Measurements from ENCODE around the gene GPR18. TPM values are rescaled to one million over a fixed set of nuclear protein-coding genes. Genes with fewer than 3 reads are reported as not detected.

GPR18 gene
- total and polyA plus RNA-seq, 12 donors: 0.03 to 0.78 TPM; not detected in 10

DNA sequence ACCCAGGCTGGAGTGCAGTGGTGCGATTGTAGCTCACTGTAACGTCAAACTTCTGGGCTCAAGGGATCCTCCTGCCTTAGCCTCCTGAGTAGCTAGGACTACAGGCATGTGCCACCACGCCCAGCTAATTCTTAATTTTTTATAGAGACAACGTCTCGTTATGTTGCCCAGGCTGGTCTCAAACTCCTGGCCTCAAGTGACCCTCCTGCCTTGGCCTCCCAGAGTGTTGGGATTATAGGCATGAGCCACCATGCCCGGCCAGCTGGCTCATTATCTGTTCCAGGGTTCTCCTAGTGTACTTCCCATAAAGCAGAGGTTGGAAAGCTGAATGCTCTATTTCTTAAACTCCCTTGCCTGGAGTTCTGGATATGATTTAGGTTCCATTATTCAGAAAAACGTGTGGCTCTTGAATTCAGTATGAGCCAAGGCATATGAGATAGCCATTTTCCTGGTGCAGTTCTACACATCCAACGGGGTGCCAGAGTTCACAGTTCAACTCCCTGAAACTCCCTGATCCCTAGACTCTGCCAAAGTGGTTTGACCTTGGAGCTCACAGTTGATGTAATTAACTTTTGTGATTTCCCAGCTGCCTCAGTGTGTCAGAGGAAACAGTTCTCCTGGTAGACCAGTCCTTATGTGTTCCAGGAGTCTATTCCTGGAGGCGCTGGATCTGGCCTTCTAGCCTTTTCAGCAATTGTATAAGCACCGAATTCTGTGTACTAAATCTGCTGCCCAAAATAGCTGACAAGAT lies 27.4 kb upstream of the GPR18 start:
- peak in 4 of 7 donors; percentile 21 to 39 (median 30) for DNase-seq
- intact Hi-C loops (cut with DNase I): no loop called here
- peaks cover 6 to 41% of the 10 kb centered on the region in 2 donors for H3K4me1 ChIP-seq (replicated peaks in 1 of 2)
- no peak overlapping the region for H3K4me3 ChIP-seq
- H3K9me3 ChIP-seq (replicated peaks in 1 of 3): no peaks in the 10 kb centered on the region
- TF ChIP-seq, protein P1, sequence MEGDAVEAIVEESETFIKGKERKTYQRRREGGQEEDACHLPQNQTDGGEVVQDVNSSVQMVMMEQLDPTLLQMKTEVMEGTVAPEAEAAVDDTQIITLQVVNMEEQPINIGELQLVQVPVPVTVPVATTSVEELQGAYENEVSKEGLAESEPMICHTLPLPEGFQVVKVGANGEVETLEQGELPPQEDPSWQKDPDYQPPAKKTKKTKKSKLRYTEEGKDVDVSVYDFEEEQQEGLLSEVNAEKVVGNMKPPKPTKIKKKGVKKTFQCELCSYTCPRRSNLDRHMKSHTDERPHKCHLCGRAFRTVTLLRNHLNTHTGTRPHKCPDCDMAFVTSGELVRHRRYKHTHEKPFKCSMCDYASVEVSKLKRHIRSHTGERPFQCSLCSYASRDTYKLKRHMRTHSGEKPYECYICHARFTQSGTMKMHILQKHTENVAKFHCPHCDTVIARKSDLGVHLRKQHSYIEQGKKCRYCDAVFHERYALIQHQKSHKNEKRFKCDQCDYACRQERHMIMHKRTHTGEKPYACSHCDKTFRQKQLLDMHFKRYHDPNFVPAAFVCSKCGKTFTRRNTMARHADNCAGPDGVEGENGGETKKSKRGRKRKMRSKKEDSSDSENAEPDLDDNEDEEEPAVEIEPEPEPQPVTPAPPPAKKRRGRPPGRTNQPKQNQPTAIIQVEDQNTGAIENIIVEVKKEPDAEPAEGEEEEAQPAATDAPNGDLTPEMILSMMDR (IDR thresholded peaks at IDR 0.05): no peak
- no peak for TF ChIP-seq POLR2A (IDR thresholded peaks at IDR 0.05)
- no peaks in the 10 kb centered on the region for H3K36me3 ChIP-seq (replicated peaks in 1 of 2)
- H3K27ac ChIP-seq: peak overlapping the region in 1 of 5 donors; percentile 8
- WGBS, 4 donors: 72 to 78% (median 74%) methylated on average over 10 of the region's 10 CpGs
- H3K27me3 ChIP-seq: no peaks in the 10 kb centered on the region

DNA sequence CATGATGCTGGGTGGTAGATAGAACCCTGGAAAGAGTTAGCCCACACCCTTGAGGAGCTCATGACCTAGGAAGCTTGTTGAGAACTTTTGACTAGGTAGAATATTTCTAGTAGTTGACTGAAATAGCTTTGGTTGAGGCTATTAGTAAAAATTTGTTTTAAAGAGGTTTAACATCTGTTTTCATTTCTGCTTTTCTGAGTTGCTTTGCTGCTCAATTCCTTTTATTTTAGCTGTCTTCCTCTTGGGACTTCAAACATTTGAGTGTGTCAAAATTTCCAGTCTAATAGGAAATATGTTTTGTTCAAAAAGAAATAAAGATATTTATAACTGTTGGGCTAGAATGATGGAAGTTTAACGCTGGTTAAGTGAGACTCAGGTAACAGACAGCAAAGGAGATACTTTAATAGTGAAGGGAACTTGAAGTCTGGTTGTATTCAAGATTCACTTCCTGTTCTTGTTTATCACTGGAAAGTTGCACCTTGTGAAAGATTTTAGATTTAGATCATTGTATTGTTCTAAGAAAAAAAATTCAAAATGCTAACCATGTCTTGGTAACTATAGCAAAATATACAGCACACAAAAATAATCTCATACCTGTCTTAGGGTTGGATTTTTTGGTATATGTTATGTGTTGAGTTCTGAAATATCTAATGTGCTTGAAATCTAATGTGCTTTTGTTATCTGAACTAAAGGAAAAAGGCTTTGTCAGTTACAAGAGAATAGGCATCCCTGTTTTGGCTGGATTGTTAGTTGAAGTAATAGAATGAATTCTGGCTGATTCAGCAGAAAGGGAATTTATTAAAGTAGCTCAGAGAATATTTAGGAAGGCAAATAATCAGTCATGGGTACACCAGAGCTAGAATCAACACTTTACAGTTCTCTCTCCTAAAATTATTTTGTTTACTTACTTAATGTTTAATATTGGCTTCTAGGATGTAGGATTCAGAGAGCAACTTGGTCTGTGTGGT lies 24.4 kb upstream of the GPR18 start:
- no peak for DNase-seq
- no peaks in the 10 kb centered on the region for H3K27me3 ChIP-seq
- TF ChIP-seq, protein P1 (IDR thresholded peaks at IDR 0.05): no peak
- TF ChIP-seq POLR2A (IDR thresholded peaks at IDR 0.05): no peak
- H3K9me3 ChIP-seq (replicated peaks in 1 of 3): no peaks in the 10 kb centered on the region
- intact Hi-C loops (cut with DNase I): no loop called here
- H3K27ac ChIP-seq: peak overlapping the region in 3 of 5 donors; percentile 54 to 84 (median 67)
- H3K36me3 ChIP-seq (replicated peaks in 1 of 2): no peaks in the 10 kb centered on the region
- WGBS, 4 donors: 52 to 73% (median 68%) methylated on average over 1 of the region's 1 CpG
- no peak overlapping the region for H3K4me3 ChIP-seq
- peaks cover 6 to 41% of the 10 kb centered on the region in 2 donors for H3K4me1 ChIP-seq (replicated peaks in 1 of 2)

GRCh38 chr13:99281811-99282263 lies 23.7 kb upstream of the GPR18 start:
- peak overlapping the region in 4 of 5 donors; percentile 23 to 84 (median 60) for H3K27ac ChIP-seq
- DNase-seq: peak; percentile 26 to 73 (median 49)
- intact Hi-C loops (cut with DNase I): no loop called here
- H3K4me3 ChIP-seq: no peak overlapping the region
- TF ChIP-seq, protein P1 (IDR thresholded peaks at IDR 0.05): no peak
- no peak for TF ChIP-seq POLR2A (IDR thresholded peaks at IDR 0.05)
- no peaks in the 10 kb centered on the region for H3K36me3 ChIP-seq (replicated peaks in 1 of 2)
- H3K27me3 ChIP-seq: no peaks in the 10 kb centered on the region
- 73 to 87% (median 79%) methylated on average over 5 of the region's 5 CpGs for WGBS, 4 donors
- H3K4me1 ChIP-seq (replicated peaks in 1 of 2): peaks cover 6 to 41% of the 10 kb centered on the region in 2 donors
- H3K9me3 ChIP-seq (replicated peaks in 1 of 3): no peaks in the 10 kb centered on the region

DNA sequence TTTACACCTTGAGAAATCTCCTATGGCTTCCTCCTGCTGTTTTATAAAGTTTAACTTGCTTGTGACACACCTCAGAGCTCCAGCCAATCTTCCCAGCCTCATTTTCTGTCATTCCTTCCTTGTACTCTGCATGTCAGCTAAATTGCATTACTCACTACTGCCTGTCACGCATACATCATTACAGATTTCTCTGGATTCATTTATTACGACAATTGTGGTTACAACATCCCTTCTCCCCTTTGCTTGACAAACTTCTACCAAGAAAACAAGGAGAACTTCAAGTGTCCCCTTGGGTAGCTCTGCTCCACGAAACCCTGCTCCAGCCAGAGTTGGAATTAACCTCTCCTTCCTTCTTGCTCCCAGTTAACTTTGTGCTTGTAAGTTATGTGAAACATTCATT lies 22.0 kb upstream of the GPR18 start:
- intact Hi-C loops (cut with DNase I): no loop called here
- DNase-seq: peak in 1 of 7 donors; percentile 27
- H3K4me3 ChIP-seq: no peak overlapping the region
- H3K4me1 ChIP-seq (replicated peaks in 1 of 2): peaks cover 6 to 28% of the 10 kb centered on the region in 2 donors
- no peaks in the 10 kb centered on the region for H3K36me3 ChIP-seq (replicated peaks in 1 of 2)
- 66 to 72% (median 70%) methylated on average over 3 of the region's 3 CpGs for WGBS, 4 donors
- H3K27ac ChIP-seq: peak overlapping the region in 4 of 5 donors; percentile 0 to 84 (median 20)
- no peaks in the 10 kb centered on the region for H3K27me3 ChIP-seq
- H3K9me3 ChIP-seq (replicated peaks in 1 of 3): no peaks in the 10 kb centered on the region
- TF ChIP-seq, protein P1 (IDR thresholded peaks at IDR 0.05): no peak
- no peak for TF ChIP-seq POLR2A (IDR thresholded peaks at IDR 0.05)

All from adrenal gland (tissue), 12 donors.